Esophagus squamous epithelium (tissue), 5 donors: Measurements from ENCODE around the gene FAM118A. TPM values are rescaled to one million over a fixed set of nuclear protein-coding genes. Genes with fewer than 3 reads are reported as not detected.
"Not testable (repeated sequence)": the region's sequence is repeated elsewhere in the genome, so short reads cannot be mapped to it uniquely, and the experiment has no call there.

Experiments
- DNase-seq: peaks from one replicate; lab custom pipeline; 2025; lab: John Stamatoyannopoulos, UW
- H3K27ac ChIP-seq, 4 donors: fragments of 200-600 bp; sonication (generic); one replicate each; pipeline ENCODE4 v1.5.1; 2016 to 2019; ENCODE audit warnings: mild to moderate bottlenecking in 1 of 4
- H3K27me3 ChIP-seq, 4 donors: fragments of 200-600 bp; sonication (generic); 1 replicate in 3 of 4; 2 replicates in 1 of 4; pipeline versions ENCODE4 v1.5.1 to v1.6.0; 2017 to 2021; ENCODE audit warnings: antibody characterized with exemption in 1 of 4
- H3K36me3 ChIP-seq, 3 donors: fragments of 200-600 bp; sonication (generic); one replicate each; pipeline ENCODE4 v1.5.1; 2016 to 2019
- H3K4me1 ChIP-seq, 3 donors: fragments of 200-600 bp; sonication (generic); one replicate each; pipeline ENCODE4 v1.5.1; 2017 to 2019
- H3K4me3 ChIP-seq, 4 donors: fragments of 200-600 bp; sonication (generic); 1 replicate in 3 of 4; 2 replicates in 1 of 4; pipeline ENCODE4 v1.5.1; 2016 to 2019; ENCODE audit warnings: mild to moderate bottlenecking in 2 of 4, moderate library complexity in 1 of 4
- H3K9me3 ChIP-seq, 3 donors: fragments of 200-600 bp; sonication (generic); one replicate each; pipeline ENCODE4 v1.5.1; 2016 to 2019
- CTCF ChIP-seq, 6 experiments: fragments of 450-650 bp in 4 of 6; fragments of 200-600 bp in 2 of 6; sonication (generic) in 2 of 6; IDR thresholded peaks; one replicate each; pipeline ENCODE4 v1.5.1; 2016 to 2019; ENCODE audit warnings: antibody characterized with exemption in 6 of 6, mild to moderate bottlenecking in 4 of 6, moderate library complexity in 4 of 6
- POLR2A ChIP-seq, 4 donors: fragments of 450-650 bp; IDR thresholded peaks; one replicate each; pipeline ENCODE4 v1.6.1; 2017; ENCODE audit warnings: antibody characterized with exemption in 4 of 4, mild to moderate bottlenecking in 4 of 4, moderate library complexity in 3 of 4
- WGBS, 2 donors: methylation state at CpG; one replicate each; pipeline ENCODE4 v1.1.5; 2018; 5-methylcytosine and 5-hydroxymethylcytosine counted together
- intact Hi-C: fragments of 100-400 bp; cut with DNase I; formaldehyde crosslinking; loops from one replicate; pipeline ENCODE4 v1.15.0; 2022
- total RNA-seq, 4 donors: library from RNA; depleted of rRNA; stranded (reverse); fragments of >200 nt; gene quantifications; one replicate each; pipeline ENCODE4 v1.1.0, GENCODE V29; 2016
- donor health status: DM: yes; HTN: yes; CAD: no.

Gene FAM118A
- total RNA-seq, 4 donors from 2014 or later = 12.5 to 95.4 (median 18.8) TPM

GRCh38 chr22:45273452-45274075, 36.2 kb upstream of the FAM118A start:
- no peaks in the 10 kb centered on the region for H3K27me3 ChIP-seq
- WGBS, 2 donors = 73 to 87% methylated on average over 3 to 9 of the region's 15 CpGs
- intact Hi-C loops = loop anchor here (5.0 kb wide), 1 partner anchor 159 kb away; no protein-coding TSS in a partner anchor
- H3K4me3 ChIP-seq = no peak overlapping the region
- no peak for TF ChIP-seq CTCF (IDR thresholded peaks at IDR 0.05)
- TF ChIP-seq POLR2A (IDR thresholded peaks at IDR 0.05) = no peak
- H3K4me1 ChIP-seq = peaks cover 6 to 44% (median 15%) of the 10 kb centered on the region in 3 donors
- H3K27ac ChIP-seq = peak overlapping the region in 2 of 4 donors; percentile 34 to 84
- DNase-seq = no peak
- no peaks in the 10 kb centered on the region for H3K36me3 ChIP-seq
- H3K9me3 ChIP-seq = no peaks in the 10 kb centered on the region

- 78 to 91% methylated on average over 9 to 11 of the region's 12 CpGs for WGBS, 2 donors
- Histone ChIP-seq H3K4me3 (no peak overlapping the region), H3K36me3 (no peaks in the 10 kb centered on the region), H3K27me3 (no peaks in the 10 kb centered on the region), H3K9me3 (no peaks in the 10 kb centered on the region), H3K4me1 (peaks cover 3 to 39% (median 17%) of the 10 kb centered on the region in 3 donors), H3K27ac (no peak overlapping the region)
- intact Hi-C loops = no loop called here
- no peak for TF ChIP-seq CTCF (IDR thresholded peaks at IDR 0.05)
- no peak for TF ChIP-seq POLR2A (IDR thresholded peaks at IDR 0.05)
- no peak for DNase-seq
Measured at GRCh38 chr22:45276507-45277105, 33.1 kb upstream of the FAM118A start.

- H3K36me3 ChIP-seq, H3K27ac ChIP-seq, H3K27me3 ChIP-seq, DNase-seq, H3K4me3 ChIP-seq, intact Hi-C loops, H3K9me3 ChIP-seq: not testable (repeated sequence)
- WGBS, 2 donors = 76 to 79% methylated on average over 7 of the region's 7 CpGs
- peaks cover 0 to 27% (median 11%) of the 10 kb centered on the region in 3 donors for H3K4me1 ChIP-seq
Measured at GRCh38 chr22:45277720-45278119, 32.0 kb upstream of the FAM118A start.

- Histone ChIP-seq H3K27me3 (no peaks in the 10 kb centered on the region), H3K27ac (peak overlapping the region in 2 of 4 donors; percentile 53 to 77), H3K9me3 (no peaks in the 10 kb centered on the region), H3K4me3 (no peak overlapping the region), H3K36me3 (no peaks in the 10 kb centered on the region), H3K4me1 (peaks cover 0 to 26% (median 10%) of the 10 kb centered on the region in 3 donors)
- intact Hi-C loops = no loop called here
- TF ChIP-seq CTCF (IDR thresholded peaks at IDR 0.05) (no peak), POLR2A (IDR thresholded peaks at IDR 0.05) (no peak)
- no peak for DNase-seq
- WGBS, 2 donors = 80 to 88% methylated on average over 8 to 9 of the region's 9 CpGs
Measured at GRCh38 chr22:45278125-45278524, 31.6 kb upstream of the FAM118A start.

GRCh38 chr22:45280587-45280980, 29.1 kb upstream of the FAM118A start:
- H3K9me3 ChIP-seq = no peaks in the 10 kb centered on the region
- no peak for DNase-seq
- WGBS, 2 donors = 88 to 91% methylated on average over 3 of the region's 3 CpGs
- intact Hi-C loops = no loop called here
- H3K27me3 ChIP-seq = peaks cover 0 to 16% (median 0%) of the 10 kb centered on the region in 4 donors
- no peak overlapping the region for H3K4me3 ChIP-seq
- no peak for TF ChIP-seq POLR2A (IDR thresholded peaks at IDR 0.05)
- no peak for TF ChIP-seq CTCF (IDR thresholded peaks at IDR 0.05)
- peak overlapping the region; percentile 42 to 78 (median 67) for H3K27ac ChIP-seq
- no peaks in the 10 kb centered on the region for H3K36me3 ChIP-seq
- H3K4me1 ChIP-seq = peaks cover 6 to 41% (median 14%) of the 10 kb centered on the region in 3 donors
